ENCODE data around the gene CTDP1.

DNA sequence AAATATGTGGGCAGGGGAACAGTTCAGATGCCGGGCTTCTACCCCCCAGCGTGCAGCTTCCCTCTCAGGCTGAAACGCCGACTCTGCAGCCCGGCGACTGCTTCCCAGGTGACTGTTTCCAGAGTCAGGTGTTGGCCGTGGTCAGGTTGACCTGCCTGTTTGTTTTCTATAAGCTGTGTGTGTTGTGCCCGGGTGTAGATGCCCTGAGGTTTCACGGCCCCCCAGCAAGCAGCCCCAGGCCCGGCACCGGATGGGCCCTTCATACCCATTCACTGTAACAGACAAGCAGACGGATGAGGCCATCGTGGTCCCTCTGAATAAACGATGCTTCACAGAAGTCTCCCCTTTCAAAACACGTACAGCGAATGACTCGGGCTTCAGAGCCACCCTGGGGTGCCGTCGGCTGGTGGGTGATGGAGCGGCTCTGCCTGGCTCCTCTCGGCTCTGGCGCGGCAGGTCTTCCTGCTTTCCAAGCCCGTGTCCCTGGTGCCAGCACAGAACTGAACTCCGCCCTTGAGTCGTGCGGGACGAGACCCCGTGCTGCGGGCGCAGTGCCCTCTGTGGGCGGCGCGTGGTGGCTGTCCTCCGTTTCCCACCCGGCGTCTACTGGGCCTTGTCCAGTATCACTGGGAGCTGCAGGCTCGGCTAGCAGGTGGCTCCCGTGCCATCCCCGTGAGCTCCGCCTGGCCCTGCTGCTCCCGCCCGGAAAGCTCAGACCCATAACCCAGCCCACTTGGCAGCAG lies 103.1 kb downstream of the CTDP1 start:
- TF ChIP-seq CTCF (IDR thresholded peaks at IDR 0.05; ENCODE audit: low read length): no peak
- TF ChIP-seq EZH2 (IDR thresholded peaks at IDR 0.05; ENCODE audit: borderline replicate concordance, low read length): no peak

All from OCI-LY1 (cell line).